GM21529 (cell line): ENCODE data around the gene SLAMF1.
A peak's percentile ranks its signal among the peaks of the same experiment; 100 is the strongest.
"Not testable (repeated sequence)": the region's sequence is repeated elsewhere in the genome, so short reads cannot be mapped to it uniquely, and the experiment has no call there.

Experiments used
- ATAC-seq: cut with Tn5 transposase; IDR thresholded peaks from one replicate; pipeline ENCODE4 v1.9.1; 2021; ENCODE audit not compliant: unreplicated experiment

The SLAMF1 gene, protein sequence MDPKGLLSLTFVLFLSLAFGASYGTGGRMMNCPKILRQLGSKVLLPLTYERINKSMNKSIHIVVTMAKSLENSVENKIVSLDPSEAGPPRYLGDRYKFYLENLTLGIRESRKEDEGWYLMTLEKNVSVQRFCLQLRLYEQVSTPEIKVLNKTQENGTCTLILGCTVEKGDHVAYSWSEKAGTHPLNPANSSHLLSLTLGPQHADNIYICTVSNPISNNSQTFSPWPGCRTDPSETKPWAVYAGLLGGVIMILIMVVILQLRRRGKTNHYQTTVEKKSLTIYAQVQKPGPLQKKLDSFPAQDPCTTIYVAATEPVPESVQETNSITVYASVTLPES

DNA sequence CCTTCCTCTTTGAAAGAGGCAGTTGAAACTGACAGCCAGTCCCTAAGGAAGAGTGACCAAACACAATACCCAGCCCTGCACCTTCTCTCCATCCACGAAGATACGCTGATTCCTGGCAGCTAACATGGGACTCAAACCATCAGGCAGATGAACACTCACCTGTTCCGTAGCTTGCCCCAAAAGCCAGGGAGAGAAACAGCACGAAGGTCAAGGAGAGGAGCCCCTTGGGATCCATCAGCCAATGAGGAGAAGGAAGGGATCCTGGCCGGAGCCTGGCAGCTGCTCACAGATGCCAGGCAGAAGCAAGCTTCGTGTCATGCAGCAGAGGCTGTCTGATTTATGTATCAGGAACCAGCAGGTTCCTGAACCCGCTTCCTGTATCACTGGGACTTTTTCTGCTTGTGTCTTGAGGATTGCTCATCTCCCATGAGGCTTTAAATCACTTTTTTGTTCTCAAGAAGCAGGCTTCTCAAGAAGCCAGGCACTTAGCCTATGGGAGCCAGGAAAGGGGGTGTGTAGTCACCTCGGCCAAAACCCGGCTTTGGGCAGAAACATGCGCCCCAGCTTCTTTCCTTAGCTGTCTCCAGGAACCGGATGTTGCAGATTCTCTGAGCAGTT lies at the start of gene SLAMF1:
TSS of gene SLAMF1 (minus strand) at position 334 of the 618 bp plus-strand sequence. CDS start at position 235, 99 bp downstream.
- peak; percentile 54 for ATAC-seq

DNA sequence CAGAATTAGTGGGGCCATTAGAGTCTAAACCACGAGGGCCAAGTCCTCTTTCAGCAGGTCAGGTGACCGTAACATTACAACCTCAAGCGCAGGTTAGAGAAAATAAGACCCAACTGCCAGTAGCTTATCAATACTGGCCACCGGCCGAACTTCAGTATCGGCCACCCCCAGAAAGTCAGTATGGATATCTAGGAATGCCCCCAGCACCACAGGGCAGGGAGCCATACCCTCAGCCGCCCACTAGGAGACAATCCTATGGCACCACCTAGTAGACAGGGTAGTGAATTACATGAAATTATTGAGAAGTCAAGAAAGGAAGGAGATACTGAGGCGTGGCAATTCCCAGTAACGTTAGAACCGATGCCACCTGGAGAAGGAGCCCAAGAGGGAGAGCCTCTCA lies 45.5 kb upstream of the SLAMF1 start:
- ATAC-seq, result not testable (repeated sequence)

GRCh38 chr1:160685266-160685665 lies 38.4 kb upstream of the SLAMF1 start:
- peak; percentile 36 for ATAC-seq

DNA sequence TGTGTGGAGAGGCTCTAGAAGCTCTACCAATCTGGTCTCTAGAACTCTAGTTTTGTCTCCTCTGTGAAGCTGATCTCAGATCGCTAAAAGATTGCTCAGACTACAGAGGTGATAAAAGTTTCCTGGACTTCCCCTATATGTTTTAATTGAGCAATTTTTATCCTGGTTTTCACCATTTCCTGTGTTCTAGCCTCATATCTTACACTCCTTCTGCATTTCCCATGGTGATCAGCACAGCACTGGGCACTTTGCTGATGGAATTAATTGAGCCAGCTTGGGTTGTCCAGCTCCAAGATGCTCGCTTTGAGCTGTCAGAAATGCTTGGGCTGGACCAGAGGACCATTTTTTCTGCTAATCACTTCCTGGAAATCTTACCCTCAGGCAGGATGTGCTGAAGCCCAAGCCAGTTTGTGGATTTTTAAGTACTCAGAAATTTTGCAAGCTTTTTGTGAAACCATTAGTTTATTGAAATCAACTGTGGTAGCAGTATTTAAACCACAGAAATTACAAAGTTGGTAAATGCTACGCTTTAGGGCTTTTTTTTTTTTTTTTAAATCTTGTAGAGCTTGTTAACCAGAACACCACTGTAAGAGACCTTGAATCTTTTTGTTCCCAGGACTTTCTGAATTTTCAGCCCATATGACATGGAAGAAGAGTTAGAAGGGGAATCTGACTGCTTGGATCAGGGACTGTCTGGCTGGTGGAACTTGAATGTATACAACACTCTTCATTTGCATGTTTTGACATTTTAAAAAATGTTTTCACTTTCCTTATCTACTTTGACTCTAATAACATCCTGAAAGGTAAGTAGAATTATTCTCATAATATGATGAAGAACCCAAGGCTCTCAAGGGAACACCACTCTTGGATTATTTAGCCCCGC lies 36.4 kb upstream of the SLAMF1 start:
- no peak for ATAC-seq

GRCh38 chr1:160681891-160682140 lies 35.0 kb upstream of the SLAMF1 start:
- no peak for ATAC-seq

GRCh38 chr1:160681066-160681890 lies 34.4 kb upstream of the SLAMF1 start:
- ATAC-seq, result peak; percentile 41

GRCh38 chr1:160680399-160680798 lies 33.6 kb upstream of the SLAMF1 start:
- ATAC-seq, result no peak

DNA sequence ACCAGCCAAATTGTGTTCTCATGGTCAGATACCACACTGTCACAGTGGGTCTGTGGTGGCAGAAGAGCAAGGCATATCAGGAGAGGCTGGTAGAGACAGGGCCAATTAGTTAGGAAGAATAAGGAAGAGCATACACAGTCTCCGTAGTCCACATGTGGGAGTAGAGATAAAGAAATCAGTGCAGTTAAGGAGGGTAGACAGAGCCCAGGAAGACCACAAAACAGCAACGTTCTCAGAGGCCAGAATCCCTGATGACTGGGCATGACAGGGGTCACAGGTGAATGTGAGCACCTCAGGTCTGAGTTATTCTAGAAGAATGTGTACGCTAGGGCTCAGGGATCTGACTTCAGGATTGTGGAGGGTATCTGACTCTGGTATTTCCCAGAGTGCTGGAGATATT lies 33.0 kb upstream of the SLAMF1 start:
- ATAC-seq, result no peak

DNA sequence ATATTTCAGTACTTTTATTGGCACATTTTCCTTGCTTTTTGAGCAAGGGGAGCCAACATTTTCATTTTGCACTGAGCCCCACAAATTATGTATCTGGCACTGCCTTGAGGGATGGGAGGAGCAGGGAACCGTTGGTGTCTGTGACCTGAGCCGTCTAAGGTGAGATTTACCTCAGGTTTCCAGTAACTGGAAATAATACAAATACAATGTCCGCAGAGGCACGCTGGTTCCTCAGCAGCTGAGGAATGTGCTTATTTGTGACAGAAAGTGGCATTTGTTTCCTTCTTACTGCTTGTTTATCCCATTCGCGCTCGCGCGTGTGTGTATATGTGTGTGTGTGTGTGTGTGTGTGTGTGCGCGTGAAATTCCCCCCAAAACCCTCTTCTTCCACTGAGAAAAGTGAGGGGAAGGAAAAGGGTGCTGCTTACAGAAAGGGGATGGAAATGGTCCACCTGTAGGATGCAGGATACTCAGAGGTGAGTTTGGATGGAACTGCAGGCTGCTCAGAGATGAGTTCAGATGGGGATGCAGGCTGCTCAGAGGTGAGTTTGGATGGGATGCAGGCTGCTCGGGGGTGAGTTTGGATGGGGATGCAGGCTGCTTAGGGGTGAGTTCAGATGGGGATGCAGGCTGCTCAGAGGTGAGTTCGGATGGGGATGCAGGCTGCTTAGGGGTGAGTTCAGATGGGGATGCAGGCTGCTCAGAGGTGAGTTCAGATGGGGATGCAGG lies 30.2 kb upstream of the SLAMF1 start:
- ATAC-seq, result no peak

GRCh38 chr1:160675641-160676410 lies 29.0 kb upstream of the SLAMF1 start:
- peak; percentile 56 for ATAC-seq

- no peak for ATAC-seq
These were observed 27.6 kb upstream of the SLAMF1 start for GRCh38 chr1:160674415-160674814.

DNA sequence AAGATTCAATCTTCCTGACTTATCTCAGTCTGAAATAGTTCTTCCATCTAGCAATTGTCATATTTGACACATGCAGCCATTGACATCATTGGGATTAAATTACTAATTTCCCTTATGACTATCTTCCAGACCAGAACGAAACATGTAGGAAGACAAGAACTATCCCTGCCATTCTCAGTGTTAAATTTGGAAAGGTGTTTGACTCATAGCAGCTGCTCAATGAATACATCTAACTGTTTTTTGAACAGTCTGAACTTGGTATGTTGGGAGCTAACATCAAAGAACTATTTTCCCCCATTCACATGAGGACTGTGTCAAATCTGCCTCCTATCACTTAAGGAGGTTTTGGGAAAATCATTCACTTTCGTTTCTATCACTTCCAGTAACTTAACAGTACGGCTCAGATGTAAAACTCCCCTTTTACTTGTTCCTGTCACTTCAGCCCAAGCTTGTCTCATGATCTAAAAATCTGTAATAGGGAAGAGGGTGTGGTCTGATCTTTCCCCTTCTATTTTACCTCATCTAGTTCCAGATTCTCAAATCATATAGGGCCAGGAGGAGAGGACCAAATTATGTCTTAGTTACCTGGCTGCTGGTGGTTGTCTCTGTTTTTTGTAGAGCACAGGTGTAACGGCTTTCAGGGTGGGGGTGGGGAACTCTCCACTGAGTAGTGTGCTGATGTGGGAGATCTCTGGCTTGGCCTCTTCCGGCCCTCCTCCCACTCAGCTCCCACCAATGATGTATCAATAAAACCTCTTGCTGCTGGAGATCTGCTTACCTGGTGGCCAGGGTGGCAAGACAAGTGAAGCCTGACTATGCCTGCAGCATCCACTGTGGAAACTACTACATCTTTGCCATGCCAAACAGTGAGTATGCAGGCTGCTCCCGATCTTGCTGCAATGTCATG lies 26.2 kb upstream of the SLAMF1 start:
- ATAC-seq, result no peak

GRCh38 chr1:160671603-160672517 lies 25.0 kb upstream of the SLAMF1 start:
- no peak for ATAC-seq

- no peak for ATAC-seq
These were observed 23.9 kb upstream of the SLAMF1 start for GRCh38 chr1:160670701-160671100.

- no peak for ATAC-seq
These were observed 23.0 kb upstream of the SLAMF1 start for GRCh38 chr1:160669802-160670201.

GRCh38 chr1:160669276-160669675 lies 22.4 kb upstream of the SLAMF1 start:
- no peak for ATAC-seq

GRCh38 chr1:160667896-160668295 lies 21.1 kb upstream of the SLAMF1 start:
- no peak for ATAC-seq

- ATAC-seq, result no peak
These were observed 19.2 kb upstream of the SLAMF1 start for GRCh38 chr1:160666079-160666442.
